ENCODE results near the gene FAM98B. TPM values are rescaled to one million over a fixed set of nuclear protein-coding genes. Genes with fewer than 3 reads are reported as not detected.

FAM98B gene
- polyA plus RNA-seq, 2 of the 4 experiments (the other 2 are of a cell fraction), result 16.5 to 18.8 TPM

- CTCF ChIA-PET, result interaction anchor here (1.6 to 1.9 kb wide), 2 partner anchors 28 to 30 kb away, joined by 4 to 9 read pairs; partner anchors contain the start of gene RASGRP1
Observed at GRCh38 chr15:38533926-38534325, 80.0 kb downstream of the FAM98B start.

DNA sequence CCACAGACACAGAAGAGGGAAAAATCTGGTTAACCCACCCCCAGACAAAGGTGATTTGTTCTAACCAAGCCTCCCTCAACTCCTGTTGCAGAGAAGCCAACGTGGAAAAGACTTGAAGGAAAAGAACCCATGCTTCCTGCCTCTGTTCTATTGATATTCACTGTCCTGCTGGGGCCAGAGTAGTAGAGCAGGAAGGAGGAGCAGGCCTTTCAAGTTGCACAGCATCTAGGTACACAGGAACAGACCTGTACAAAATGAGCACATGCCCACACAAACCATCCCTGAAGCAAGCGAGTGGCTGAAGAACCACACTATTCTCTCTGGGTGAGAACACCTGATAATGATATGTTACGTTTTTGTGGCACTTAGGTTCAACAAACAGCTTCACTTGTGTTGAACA, 80.8 kb downstream of the FAM98B start:
- DNase-seq (ENCODE audit: low read depth in 1 of 2, low spot score in 1 of 2) (no peak), FAIRE-seq (no peak), ATAC-seq (no peak)
- Histone ChIP-seq H3K27ac (no peak overlapping the region), H3K4me3 (no peak overlapping the region), H3K4me1 (peaks cover 4% of the 10 kb centered on the region; the same call in 1 of the 3 replicates), H3K9me3 (no peaks in the 10 kb centered on the region), H3K4me2 (no peak overlapping the region)
- ChIA-PET CTCF (interaction anchor here (1.1 to 1.9 kb wide), 3 partner anchors 13 to 29 kb away, joined by 4 to 9 read pairs (median 4); partner anchors contain the start of gene RASGRP1), POLR2A (no interaction called here)
- 51% methylated on average over 3 of the region's 3 CpGs for WGBS (ENCODE audit: missing lambda C conversion rate)
- TF ChIP-seq RARB (CRISPR knock-in tag; IDR thresholded peaks at IDR 0.05) (no peak), RCOR1 (IDR thresholded peaks at IDR 0.05; ENCODE audit: low read depth, low read length) (no peak), NR3C1 (IDR thresholded peaks at IDR 0.05) (no peak), MAX (IDR thresholded peaks at IDR 0.05) (no peak), NFE2L2 (conservative IDR thresholded peaks at IDR 0.05; ENCODE audit: low read length) (no peak), HDAC2 (IDR thresholded peaks at IDR 0.05) (no peak), CBX8 (IDR thresholded peaks at IDR 0.05) (no peak)
- TF ChIP-seq, protein P1, sequence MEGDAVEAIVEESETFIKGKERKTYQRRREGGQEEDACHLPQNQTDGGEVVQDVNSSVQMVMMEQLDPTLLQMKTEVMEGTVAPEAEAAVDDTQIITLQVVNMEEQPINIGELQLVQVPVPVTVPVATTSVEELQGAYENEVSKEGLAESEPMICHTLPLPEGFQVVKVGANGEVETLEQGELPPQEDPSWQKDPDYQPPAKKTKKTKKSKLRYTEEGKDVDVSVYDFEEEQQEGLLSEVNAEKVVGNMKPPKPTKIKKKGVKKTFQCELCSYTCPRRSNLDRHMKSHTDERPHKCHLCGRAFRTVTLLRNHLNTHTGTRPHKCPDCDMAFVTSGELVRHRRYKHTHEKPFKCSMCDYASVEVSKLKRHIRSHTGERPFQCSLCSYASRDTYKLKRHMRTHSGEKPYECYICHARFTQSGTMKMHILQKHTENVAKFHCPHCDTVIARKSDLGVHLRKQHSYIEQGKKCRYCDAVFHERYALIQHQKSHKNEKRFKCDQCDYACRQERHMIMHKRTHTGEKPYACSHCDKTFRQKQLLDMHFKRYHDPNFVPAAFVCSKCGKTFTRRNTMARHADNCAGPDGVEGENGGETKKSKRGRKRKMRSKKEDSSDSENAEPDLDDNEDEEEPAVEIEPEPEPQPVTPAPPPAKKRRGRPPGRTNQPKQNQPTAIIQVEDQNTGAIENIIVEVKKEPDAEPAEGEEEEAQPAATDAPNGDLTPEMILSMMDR (IDR thresholded peaks at IDR 0.05), result no peak

More at GRCh38 chr15:38533926-38534325, 80.0 kb downstream of the FAM98B start:
- FAIRE-seq (no peak), DNase-seq (ENCODE audit: low read depth in 1 of 2, low spot score in 1 of 2) (no peak), ATAC-seq (no peak)
- Histone ChIP-seq H3K27ac (no peak overlapping the region), H3K9me3 (no peaks in the 10 kb centered on the region), H3K4me1 (peaks cover 4% of the 10 kb centered on the region; the same call in 1 of the 3 replicates), H3K4me2 (no peak overlapping the region), H3K4me3 (no peak overlapping the region)
- POLR2A ChIA-PET, result no interaction called here
- TF ChIP-seq SREBF2 (IDR thresholded peaks at IDR 0.05) (no peak), MAFK (IDR thresholded peaks at IDR 0.05; ENCODE audit: partially characterized antibody) (no peak), EP300 (IDR thresholded peaks at IDR 0.05) (no peak), SMC3 (IDR thresholded peaks at IDR 0.05) (no peak), HEYL (CRISPR knock-in tag; IDR thresholded peaks at IDR 0.05) (no peak), RARB (CRISPR knock-in tag; IDR thresholded peaks at IDR 0.05) (no peak), EHMT2 (IDR thresholded peaks at IDR 0.05; ENCODE audit: low read depth) (no peak), HDAC2 (IDR thresholded peaks at IDR 0.05) (no peak), BCL3 (IDR thresholded peaks at IDR 0.05) (no peak)

GRCh38 chr15:38535491-38536200, 81.7 kb downstream of the FAM98B start:
- H3K27ac ChIP-seq, result no peak overlapping the region
- H3K4me2 ChIP-seq, result no peak overlapping the region
- WGBS (ENCODE audit: missing lambda C conversion rate), result 64% methylated on average over 7 of the region's 8 CpGs
- ChIA-PET CTCF (interaction anchor here (0.6 to 1.1 kb wide), 5 partner anchors 14 to 1853 kb away, joined by 3 to 4 read pairs (median 3); no protein-coding TSS in a partner anchor), POLR2A (no interaction called here)
- peaks cover 4% of the 10 kb centered on the region; the same call in 1 of the 3 replicates for H3K4me1 ChIP-seq
- ATAC-seq (no peak), FAIRE-seq (no peak), DNase-seq (ENCODE audit: low read depth in 1 of 2, low spot score in 1 of 2) (no peak)
- no peak overlapping the region for H3K4me3 ChIP-seq
- no peaks in the 10 kb centered on the region for H3K9me3 ChIP-seq
- TF ChIP-seq BHLHE40 (IDR thresholded peaks at IDR 0.05; ENCODE audit: low read depth, low read length) (no peak), TFCP2L1 (CRISPR knock-in tag; IDR thresholded peaks at IDR 0.05) (no peak), KDM5A (IDR thresholded peaks at IDR 0.05) (no peak), HEYL (CRISPR knock-in tag; IDR thresholded peaks at IDR 0.05) (no peak), ZC3H11A (IDR thresholded peaks at IDR 0.05) (no peak), EHMT2 (IDR thresholded peaks at IDR 0.05; ENCODE audit: low read depth) (no peak), REST (IDR thresholded peaks at IDR 0.05) (no peak), BCL3 (IDR thresholded peaks at IDR 0.05) (no peak), ESRRA (IDR thresholded peaks at IDR 0.05; ENCODE audit: borderline replicate concordance, low read length) (no peak), CEBPB (IDR thresholded peaks at IDR 0.05) (no peak), TP53 (CRISPR knock-in tag; IDR thresholded peaks at IDR 0.05) (no peak), HOXB5 (CRISPR knock-in tag; IDR thresholded peaks at IDR 0.05) (no peak), NFE2L2 (conservative IDR thresholded peaks at IDR 0.05; ENCODE audit: low read length) (no peak), E2F6 (IDR thresholded peaks at IDR 0.05; ENCODE audit: borderline replicate concordance, low read depth) (no peak), CHD4 (IDR thresholded peaks at IDR 0.05; ENCODE audit: borderline replicate concordance) (no peak)
